NCI-H128 (cell line): ENCODE results near the gene GPAM.
"Not testable (repeated sequence)": the region's sequence is repeated elsewhere in the genome, so short reads cannot be mapped to it uniquely, and the experiment has no call there.

Experiments used
- DNase-seq: peaks from one replicate; lab custom pipeline; 2025; ENCODE audit not compliant: unreplicated experiment; lab: John Stamatoyannopoulos, UW

The GPAM gene

DNA sequence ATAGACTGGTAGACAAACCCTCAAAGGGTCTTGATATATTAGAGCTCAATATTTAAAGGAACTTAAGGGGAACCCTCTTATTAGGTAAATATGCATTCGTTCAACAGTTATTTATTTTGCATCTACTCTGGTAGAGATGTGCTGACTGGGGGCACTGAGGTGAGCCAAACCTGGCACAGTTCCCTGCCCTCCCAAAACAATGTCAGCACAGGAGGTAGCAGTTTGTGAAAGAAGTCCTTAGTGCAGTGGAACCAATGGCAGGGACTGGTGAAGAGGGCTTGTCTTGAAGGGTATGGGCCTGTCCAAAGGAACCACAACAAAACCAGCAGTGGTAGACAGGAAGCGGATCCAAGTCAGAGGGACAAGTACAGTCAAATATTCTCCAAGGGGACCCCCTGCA is 32.6 kb upstream of the GPAM start:
- no peak for DNase-seq

DNA sequence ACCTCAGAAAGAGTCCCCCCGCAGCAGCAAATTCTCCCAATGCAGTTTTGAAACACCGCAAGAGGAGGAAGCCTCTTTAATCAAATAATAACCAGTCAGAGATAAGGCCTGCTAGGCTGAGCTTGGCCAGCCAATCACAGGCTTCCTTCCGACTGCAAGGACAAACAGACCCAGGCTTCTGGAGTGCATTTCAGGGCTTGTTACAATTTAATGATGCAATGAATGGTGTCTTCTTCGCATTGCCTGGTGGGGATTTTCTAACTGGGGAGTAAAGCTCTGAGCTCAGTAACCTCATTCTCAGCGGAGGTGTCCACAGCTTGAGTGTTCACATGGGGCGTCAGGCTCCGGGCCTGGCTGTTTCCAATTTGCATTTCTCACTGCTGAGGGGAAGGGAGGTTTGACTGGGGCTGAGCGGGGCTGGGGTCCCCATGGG is 31.8 kb upstream of the GPAM start:
- no peak for DNase-seq

DNA sequence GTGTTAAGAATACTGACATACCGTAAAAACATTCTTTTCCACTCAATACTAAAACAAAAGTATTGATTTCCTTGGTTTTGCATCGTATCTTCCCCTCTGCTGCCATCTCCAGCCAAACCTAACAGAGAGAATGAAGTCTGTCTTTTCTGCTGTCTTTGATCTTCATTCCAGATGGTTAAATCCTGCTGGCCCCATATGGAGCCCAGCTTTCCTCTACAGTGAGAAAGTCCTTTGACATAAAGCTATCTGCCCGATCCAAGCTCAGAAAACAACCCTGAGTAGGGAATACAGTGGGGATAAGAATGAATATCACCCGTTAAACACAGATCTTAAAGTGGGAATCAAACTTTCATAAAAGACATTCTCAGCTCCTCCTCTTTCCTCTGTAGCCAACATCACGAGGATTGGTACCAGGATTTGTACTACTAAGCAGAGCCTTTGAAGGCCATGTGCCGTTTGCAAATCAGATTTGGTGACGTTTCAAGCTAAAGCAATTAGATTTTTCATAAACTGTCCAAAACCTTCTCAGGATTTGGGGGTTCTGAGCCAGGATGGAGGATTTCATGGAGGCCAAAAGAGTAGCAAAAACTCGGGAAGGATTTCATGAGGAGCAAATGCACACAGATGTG is 30.8 kb upstream of the GPAM start:
- DNase-seq = no peak

DNA sequence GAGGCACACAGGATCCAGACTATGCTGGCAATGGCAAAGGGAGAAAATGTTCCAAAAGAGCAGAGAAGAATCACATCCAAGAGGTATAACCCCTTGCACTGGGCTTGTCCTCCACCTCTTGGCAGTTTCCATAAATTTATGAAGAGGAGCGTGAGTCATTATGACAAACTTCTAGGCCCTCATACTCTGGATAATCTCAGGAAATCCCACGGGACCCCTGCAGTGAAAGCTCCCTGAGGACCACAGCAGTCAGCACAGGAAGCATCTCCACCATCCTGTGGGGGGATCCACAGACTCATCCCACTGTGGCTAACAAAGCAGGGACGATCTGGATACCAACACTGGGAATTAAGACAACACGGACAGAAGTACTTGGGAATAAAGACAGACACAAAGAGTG is 30.3 kb upstream of the GPAM start:
- DNase-seq = no peak

DNA sequence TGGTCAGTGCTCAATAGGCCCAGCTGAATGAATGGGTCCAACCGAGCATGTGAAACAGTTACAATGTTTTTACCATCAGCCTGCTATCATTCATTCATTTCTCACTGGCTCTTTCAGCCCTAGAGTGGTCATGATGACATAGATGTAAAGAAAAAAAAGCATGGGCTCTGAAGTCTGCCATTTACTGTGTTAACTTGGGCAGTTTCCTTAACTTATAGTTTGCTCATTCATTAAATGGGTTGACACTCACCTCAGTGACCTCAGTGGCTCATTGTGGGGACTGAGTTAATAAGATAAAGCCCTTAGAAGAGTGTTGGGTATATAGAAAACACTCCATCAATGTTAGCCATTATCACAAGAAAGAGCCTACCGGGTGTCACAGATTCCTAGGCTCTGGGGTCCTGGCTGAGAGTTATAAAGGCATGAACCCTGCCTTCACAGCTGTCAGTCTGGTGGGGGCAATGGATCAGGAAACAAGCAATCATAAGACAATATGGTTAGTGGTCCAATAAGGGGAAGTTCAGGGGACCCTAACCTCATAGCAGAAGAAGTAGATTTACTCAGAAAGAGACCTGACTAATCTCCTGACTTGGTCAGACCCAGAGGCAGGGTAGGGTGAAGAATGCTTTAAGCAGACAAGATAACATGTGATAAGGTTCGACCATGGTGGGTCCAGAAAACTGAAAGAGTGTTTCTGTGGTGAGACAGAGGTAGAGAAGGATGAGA is 29.7 kb upstream of the GPAM start:
- DNase-seq = no peak

DNA sequence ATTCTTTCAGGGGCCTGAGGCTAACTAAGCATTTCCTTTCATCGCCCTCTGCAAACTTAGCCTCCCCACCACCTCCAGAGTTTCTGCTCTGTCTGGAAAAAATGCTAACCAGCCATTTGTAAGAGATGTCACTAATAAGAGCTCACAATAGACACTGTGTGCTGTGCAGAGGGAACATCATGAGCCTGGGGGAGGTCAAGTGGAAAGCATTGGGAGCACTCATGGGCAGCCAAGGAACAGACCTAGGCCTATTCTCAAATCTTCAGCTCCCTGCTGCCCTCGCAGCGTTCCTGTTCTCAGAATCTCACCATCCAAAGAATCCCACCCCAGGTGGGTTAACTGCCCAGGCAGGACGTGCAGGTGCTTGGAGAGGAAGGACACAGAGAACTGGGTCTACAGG is 27.1 kb upstream of the GPAM start:
- no peak for DNase-seq

DNA sequence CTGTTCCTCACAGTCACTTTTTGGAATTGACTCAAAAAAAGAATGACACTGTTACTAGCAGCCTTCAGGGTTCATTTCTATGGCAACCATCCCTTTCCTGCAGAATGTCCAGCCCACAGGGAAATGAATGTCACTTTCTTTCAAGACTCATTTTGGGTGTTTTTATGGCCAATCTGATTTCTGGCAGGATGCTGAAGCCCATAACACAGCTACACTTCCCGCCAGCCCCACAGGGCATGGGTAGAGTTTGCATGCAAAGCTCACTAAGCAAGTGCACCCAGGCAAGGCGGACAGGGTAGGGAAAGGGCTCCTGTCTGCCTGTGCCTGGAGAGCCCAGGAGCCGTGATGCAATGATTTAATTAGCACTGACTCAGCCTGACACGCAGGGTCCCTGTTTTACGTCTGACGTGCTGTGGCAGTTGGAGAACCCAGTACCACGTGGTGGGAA is 26.1 kb upstream of the GPAM start:
- DNase-seq = no peak

DNA sequence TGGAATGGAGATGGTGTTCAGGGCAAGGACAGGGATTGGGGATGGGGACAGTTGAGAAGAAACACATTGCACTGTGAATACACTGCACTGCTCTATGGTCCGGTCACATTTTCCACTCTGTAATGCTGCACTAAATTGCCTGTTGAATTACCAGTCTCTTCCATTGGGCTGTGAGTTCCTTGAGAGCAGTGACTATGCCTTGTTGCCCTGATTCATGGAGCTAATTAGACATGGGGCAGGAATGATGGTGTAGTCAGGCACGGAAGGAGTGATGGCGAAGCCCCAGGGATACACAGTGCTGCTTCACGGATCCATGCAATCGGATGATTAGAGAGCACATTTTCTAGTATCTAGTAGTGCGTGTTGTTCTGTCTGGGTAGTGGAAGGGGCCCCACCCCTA is 25.4 kb upstream of the GPAM start:
- no peak for DNase-seq

DNA sequence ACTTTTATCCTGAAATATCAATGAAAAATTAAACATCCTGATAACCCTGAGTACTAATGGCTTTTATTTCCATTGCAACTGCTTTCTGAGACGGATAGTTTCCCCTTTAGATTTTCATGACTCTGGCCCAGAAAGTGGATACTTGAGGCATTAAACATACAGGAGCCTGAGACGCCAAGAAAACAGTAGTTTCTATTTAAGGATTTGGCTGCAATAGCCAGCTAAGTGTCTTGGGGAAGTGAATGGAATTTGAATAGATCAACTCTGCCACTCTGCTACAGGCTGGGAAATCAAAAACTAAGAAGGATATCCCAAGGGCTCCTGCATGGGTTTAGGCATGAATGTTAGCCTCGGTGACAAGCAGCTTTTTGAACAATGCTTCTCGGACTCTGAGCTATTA is 24.7 kb upstream of the GPAM start:
- no peak for DNase-seq

DNA sequence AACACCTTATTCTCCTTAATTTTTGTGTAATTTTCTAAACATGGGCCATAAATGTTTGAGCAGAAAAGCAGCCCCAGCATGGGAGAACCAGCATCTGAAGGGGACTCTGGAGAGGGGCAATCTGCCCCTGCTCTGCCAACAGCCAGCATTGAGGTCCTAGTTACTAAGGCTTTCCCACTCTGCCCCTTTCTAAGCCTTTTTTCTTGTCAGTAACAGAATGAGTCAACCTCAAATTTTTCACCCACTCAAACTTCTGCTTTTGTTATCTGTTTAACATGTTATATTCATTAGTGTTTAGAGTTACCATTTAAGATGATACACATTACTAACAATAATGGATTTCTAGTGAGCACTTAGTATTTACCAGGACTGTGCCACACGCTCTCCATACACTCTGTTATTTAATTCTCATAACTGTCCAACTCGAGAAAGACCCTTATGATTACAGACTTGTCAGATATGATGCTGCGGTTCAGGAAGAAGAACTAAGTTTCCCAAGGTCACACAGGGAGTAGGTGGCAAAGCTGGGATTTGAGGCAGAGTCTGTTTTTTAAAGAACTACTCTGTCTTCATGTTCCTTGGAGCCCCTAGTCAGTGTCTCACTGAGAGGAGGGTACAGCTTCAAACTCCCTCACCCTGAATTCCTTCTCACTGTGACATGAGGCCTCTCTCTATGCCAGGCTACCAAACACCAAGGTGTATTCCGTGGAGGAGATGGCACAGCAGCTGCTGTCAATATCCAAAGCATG is 19.9 kb upstream of the GPAM start:
- DNase-seq = no peak

DNA sequence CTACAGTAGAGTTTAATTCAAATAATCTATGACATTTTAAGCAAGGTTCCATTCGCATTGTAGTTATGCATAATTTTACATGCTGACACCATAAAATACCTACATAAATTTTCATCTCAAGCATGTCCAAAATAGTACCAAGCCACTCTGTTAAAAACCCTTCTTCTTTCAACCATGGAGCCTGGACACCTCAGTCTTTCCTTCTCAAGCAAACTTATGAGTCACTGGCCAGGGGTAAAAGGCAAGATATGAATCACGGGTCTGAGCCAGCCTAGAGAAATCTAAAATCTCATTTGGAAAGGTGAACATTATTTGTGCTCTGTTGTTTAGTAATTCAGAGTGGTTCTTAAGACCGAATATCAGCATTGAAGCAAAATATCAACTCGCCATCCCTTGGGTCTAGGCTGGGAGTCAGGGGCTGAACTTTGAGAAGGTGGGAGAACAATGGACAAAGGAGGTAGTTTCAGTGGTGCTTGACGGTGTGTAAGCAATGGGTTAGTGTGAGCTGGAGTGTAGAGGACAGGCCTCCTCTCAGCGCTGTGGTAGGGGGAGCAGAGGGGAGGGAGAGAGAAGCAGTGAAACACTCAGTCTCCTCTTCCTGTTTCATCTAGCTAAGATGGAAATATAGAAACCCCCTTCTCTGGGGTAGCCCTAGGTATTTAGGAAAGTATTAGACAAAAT is 19.1 kb upstream of the GPAM start:
- no peak for DNase-seq

DNA sequence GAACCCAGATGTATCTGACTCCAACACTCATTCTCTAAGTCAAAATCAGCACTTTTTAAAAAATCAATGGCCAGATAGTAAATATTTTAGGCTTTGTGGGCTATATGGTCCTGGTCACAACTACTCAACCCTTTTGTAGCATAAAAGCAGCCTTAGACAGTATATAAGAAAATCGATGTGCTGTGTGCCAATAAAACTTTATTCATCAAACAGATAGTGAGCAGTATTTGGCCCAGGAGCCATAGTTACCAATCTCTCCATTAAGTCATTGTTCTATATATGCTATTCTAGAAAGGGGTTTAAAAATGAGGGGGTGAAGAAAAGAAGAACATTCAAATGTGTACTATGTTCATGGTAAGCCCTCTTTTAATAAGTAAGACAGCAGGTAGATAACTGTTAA is 18.5 kb upstream of the GPAM start:
- DNase-seq = no peak

DNA sequence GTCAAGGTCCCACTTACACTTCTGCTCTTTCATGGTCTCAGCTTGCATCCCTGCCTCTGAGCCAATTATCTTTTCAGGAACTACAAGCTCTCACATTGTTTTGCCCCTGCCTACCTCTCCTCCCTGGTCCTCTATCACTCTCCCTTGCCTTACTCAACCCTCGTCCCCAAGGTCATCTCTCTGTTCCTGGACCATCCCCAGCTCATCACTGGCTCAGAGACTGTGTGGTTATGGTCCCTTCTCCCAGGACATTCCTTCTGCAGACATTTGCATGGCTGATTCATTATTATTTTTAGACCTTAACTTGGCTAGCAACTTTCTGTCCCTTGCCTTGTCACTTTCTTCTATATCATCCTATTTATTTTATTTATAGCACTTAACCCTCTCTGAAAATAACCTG is 17.8 kb upstream of the GPAM start:
- DNase-seq = no peak

DNA sequence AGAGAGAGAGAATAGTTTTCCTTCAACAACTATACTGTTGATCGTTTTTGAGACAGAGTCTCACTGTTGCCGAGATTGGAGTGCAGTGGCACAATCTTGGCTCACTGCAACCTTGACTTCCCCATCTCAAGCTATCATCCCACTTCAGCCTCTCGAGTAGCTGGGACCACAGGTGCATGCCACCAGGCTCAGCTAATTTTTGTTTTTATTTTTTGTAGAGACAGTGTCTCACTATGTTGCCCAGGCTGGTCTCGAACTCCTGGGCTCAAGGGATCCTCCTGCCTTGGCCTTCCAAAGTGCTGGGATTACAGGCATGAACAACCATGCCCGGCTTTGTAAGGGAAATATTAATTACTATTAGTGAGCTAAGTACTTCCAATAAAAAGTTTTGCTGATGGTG is 16.7 kb upstream of the GPAM start:
- DNase-seq = not testable (repeated sequence)

DNA sequence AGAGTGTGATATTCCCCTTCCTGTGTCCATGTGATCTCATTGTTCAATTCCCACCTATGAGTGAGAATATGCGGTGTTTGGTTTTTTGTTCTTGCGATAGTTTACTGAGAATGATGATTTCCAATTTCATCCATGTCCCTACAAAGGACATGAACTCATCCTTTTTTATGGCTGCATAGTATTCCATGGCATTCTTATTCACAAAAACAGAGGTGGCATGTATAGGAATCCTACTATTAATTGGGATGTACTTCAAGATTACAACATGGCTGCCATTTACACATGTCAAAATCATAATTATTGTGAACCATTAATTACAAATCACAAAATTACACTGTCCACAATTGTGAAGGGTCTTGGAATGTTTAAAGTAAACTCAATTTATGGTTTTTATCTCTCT is 14.1 kb upstream of the GPAM start:
- DNase-seq = not testable (repeated sequence)

DNA sequence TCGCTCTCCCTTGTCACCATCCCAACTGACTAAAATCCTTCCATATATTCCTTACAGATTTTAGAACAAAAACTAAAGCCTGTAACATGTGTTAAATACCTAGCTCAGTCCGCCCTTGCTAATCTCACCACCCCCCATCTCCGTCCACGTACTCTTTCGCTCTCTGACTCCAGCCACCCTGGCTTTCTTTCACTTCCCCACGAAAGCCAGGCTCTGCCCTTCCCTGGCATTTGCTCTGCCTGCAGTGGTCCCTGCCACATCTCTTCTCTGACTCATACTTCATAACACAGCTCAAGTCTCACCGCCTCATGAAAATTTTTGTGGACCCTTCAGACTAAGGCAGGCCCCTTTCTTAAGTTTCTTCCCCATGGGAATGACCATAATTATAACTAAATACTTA is 11.7 kb upstream of the GPAM start:
- DNase-seq = no peak

DNA sequence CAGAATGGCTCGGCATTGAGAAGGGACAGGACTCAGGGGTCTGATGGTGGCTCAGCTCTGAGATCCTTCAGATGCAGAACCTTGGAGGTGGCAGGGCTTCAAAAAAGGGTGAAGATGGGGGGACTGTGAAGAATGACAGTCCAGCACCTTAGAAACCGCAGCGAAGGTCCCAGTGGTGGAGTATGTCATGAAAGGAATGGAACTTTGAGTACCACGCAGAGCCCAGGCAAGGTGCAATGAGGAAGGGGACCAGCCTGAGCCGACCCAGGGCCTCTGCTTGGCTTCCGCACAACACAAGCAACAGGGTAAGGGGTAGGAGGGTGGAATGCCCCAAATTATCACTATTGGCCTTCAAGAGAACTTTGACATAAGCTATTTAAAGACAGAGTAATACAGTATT is 8.2 kb upstream of the GPAM start:
- no peak for DNase-seq

DNA sequence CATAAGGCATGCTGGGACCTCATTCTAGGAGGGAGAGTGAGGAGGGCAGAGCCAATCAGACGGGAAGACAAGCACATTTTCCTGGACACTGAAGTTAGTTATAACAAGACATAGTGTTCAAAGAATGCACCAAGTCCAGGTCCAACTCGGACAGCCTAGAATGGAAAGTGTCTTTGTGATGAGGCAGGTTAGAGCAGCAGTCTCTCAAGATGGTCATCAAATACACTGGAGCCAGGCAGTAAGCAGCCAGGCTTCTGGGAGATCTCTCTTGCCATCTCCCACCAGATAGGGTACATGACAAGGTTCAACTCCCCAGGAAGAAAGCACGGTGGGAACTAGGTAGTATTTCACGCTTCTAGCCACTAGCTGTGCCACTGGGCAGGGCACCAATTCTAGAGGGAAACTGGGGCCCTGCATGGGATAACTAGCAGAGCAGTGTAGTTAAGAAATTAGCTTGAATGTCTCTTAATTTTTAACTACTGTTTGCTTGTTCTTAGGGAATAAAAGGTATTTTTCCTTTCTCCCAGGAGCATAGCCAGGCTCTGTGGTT is 7.6 kb upstream of the GPAM start:
- DNase-seq = no peak

DNA sequence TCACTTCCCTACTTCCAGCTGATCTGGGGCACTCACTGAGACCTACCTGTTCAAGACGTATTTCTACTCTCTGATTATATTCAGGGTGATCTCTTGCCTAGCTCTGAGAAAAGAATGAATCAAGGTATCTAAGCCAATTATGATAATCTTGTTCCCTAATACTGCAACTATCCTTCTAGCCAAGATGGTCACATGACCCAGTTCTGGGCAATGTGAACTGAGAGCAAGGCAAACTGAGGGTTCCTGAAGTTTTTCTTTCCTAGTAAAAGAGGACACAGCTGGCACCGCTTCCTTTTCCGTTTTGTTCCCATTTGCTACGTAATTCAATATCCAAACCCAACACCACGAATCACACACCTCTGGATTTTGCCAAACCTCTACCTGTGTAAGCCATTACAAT is 5.9 kb upstream of the GPAM start:
- no peak for DNase-seq

DNA sequence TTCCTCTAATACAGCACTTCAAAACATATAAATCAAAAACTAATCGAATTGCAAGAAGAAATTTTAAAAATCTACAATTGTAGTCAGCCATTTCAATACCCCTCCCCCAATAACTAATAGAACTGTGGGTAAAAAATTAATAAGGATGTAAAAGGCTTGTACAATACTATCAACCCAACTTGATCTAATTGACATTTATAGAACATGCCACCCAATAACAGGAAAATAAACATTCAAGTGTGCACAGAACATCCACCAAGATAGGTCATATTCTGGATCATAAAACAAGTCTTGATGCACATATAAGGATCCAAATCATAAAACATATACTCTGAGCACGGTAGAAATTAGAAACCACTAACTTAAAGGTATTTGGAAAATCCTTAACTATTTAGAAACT is 4.0 kb upstream of the GPAM start:
- no peak for DNase-seq

DNA sequence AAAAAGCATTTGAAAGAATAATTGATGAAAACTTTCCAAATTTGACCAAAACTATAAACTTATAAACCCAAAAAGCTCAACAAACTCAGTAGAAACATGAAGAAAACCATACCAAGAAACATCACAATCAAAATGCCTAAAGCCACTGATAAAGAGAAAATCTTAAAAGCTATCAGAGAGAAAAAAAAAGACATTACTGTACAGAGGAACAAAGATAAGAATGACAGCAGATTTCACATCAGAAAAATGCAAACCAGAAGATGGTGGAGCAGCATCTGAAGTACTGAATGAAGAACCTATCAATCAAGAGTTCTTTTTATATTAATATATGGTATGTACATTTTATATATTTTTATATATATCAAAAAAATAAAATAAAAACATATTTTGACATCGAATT is 2.4 kb upstream of the GPAM start:
- no peak for DNase-seq
